HG02973 (cell line): Measurements from ENCODE around the gene WDR37.

Source experiments
- ATAC-seq: cut with Tn5 transposase; IDR thresholded peaks from one replicate; pipeline ENCODE4 v1.9.1; 2021; ENCODE audit warnings: moderate library complexity; ENCODE audit not compliant: unreplicated experiment

WDR37 gene

DNA sequence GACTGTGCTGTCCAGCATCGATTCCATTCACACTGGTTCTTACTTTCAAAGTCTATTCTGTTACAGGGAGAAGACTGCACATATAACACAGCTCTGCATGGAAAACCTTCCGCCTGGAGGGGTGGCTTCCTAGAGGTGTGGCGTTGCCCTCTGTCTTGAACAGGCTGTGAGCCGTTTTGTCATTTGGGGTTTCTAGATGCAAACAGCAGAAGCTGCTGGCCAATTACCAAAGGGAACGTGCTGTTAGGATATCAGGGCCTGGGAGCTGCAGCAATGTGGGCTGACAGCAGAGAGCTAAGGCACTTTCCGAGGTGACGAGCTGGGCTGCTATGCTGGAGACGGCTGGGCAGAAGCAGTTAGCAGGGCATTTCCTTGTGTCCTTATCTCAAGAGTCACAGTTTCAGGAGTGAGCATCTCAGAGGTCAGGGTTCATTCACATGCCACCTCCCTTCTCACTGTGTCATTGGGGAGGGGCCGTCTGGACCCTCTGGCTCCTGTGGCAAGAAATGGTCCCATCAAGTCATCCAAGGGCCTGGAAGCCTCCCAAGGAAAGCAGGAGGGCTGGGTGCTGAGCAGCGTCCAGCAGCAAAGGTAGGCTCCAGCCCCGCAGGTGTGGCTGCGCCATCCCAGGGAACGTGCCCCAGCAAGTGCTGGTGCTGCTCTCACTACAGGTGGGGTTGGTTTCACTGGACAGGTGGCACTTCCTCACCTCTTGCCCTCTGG is 106.5 kb downstream of the WDR37 start:
- no peak for ATAC-seq

DNA sequence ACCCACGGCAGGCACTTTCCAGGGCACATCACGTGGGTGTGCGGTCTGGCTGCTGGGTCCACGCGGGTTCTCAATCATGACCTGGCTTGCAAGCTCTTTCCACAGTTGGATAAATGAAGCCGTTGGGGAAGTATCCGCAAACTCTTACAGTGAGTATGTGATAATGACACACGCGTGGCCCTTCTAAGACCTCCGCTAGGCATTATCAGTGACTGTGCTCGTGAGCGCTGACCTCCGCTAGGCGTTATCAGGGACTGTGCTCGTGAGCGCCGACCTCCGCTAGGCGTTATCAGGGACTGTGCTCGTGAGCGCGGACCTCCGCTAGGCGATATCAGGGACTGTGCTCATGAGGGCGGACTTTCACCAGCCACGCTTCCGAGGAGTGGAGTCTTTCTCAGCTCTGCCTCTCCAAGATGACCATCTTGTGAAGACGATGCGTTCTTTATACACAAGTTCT is 107.0 kb downstream of the WDR37 start:
- no peak for ATAC-seq

DNA sequence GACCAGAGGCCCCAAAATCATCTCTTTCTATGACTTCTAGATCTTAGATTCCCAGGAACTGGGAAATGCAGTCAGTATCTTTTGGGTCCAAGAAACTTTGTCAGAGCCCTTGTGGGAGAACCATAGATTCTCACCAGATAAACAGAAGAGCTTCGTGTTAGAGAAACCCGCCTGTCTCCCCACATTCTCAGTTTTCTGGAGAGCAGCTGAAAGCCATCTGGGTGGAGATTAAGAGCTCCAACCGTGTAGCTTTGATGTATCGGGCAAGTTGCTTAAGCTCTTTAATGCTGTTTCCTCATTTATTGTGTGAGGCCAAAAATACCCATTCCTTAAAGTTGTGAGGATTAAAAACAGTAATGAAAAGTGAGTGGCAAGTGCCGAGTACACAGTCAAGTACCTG is 107.6 kb downstream of the WDR37 start:
- no peak for ATAC-seq

DNA sequence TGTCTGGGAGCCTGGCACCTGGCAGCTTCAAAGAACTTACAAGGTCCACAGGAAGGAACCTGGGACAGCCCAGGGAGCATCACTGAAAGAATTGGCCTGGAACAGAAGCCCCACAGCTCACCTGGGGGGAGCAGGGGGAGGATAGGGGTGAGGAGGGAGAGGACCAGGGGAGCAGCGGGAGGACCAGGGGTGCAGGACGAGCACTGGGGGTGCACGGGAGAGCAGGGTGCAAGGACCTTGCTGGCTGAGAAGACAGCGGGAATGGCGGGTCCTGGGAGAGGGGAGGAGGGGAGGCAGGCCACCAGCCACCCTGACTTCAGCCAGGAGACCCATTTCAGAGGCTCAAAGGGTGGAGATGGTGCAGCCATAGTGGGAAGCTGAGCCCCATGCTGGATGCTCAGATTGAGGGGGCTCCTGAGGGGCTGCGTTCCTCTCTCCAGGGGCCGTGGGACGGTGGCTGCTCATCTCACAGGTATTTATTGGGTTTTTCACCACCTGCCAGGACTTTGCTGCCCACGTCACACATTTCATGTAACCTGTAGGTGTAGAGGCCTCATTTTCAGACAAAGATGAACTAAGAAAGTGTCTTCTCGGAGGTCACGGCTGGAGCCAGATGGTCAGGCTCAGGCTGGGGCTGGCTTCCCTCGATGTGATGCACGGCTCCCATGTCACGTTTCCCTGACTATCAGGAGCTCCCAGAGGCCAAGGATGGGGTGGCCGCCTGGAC is 110.1 kb downstream of the WDR37 start:
- ATAC-seq: no peak

DNA sequence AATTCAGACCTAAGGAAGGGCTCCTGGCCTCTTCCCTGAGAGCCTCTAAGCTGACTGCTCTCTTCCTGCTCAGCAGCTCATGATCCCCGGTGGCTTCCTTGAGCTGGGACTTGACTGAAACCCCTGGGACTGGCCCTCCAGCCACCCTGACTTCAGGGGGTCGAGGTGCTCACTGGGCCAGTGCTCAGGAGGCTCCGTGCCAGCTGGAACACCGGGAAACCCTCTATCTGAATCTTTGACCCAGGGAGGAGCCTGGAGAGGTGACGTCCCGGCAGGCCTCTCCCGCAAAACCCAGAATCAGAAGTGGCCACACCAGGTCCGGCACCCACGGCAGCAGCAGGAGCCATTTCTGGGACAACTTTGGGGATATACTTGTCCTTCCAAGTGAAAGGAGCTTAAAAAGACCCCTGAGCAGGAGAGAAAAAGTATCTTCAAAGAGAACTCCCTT is 110.7 kb downstream of the WDR37 start:
- no peak for ATAC-seq

DNA sequence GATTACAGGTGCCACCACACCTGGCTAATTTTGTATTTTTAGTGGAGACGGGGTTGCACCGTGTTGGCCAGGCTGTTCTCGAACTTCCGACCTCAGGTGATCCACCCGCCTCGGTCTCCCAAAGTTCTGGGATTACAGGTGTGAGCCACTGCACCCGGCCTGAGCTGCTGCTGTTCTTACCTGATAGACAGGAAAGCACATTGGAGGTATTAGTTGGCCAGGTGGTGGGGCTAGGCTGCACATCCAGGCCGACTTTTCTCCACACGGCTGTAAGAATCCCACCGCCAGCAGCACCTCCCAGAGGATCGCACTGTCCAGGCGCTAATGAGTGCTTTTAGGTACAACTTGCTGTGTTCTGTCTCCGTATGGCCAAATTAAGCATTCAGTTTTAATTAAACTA is 112.6 kb downstream of the WDR37 start:
- ATAC-seq: no peak

DNA sequence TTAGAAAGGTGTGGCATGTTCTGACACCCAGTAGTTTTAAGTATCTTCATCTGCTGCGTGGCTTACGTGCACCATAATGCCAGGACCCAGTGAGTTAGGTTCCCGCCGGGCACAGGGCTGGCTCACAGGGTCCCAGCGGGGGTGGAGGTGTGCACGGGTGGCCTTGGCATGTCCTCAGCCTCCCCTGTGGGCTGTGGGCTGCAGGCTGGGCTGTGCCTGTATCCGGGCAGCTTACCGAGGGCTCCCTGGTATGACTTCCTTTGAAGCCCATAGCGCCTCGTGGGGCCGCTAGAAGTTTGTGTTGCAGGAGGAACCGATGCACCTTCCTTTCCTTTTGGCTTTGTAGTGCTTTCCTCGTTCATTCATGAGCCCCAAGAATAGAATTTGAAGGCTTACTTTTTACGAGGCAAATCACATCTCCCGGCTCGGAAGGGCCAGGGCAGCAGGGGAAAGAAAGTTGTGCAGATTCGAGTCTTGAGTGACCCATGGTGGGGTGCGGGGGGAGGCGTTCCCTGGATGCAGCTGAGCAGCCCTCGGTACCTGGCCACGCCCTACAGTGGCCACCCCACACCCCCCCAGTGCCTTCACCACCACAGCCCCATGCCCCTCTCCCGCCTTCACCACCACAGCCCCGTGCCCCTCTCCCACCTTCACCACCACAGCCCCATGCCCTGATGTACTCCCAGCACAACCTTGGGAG is 113.2 kb downstream of the WDR37 start:
- no peak for ATAC-seq

DNA sequence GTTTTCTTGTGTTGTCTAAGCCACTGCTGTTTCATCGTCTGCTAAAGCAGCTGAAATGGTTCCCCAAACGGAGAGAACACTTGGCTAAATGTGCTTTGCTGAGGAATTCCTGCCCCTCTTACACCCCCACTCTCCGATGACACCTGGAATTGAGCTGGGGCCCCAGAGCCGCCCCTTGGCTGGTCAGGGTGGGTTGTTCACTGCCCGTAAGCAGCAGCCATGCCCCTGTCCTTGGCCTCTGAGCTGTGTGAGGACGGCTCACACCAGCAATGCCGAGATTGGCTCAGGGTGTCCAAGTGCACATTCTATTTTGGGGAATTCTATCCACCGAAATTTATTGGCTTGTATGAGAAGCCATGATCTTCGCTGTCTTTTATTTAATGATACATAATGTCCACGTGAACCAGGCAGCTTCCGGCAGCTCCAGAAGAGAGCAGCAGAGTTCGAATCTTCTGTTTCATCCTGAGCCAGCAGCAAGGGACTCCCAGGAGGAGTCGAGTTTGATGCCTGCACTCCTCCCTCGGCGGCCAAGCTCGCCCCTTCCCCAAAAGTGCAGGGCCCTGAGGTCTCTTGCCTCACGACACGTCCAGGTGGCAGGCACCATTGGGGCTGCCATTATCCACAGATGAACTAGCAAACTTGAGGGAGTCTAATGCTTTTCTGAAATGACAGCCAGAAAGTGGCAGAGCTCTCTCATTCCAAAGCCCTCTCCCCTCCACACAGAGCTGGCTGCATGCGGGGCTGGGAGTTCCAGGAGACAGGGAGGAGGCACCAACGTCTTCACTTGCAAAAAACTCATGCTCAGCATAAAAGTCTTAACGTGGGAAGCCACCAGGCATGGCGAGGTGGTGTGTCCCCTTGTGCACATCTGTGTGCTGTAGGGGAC is 114.0 kb downstream of the WDR37 start:
- no peak for ATAC-seq

DNA sequence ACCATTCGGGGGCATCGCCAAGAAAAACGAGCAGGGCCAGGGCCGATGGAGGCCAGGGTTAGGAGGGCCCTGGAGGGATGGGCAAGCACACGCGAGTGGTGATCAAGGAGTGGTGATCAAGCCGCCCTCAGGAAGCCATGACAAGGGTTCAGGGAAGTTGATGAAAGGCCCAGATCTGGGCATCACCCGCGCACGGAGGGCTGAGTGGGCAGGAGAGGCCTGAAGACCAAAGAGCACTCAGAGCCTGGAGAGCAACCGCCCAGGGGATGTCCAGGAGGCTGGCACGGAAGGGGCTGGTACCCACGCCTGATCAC is 114.6 kb downstream of the WDR37 start:
- ATAC-seq: no peak

DNA sequence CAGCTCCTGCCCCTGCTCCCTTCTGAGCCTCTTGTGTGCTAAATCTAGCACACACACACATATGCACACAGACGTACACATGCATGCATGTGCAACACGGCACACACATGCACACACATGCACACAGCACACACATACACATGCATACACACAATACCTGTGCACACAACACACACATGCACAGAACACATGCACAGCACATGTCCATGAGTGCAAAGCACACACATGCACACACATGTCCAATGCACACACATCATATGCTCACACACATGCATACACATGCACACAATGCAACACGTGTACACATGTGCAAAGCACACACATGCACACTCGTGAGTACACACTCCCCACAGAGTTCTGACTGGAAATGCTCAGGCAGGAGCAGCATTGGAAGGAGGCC is 115.0 kb downstream of the WDR37 start:
- ATAC-seq: no peak

DNA sequence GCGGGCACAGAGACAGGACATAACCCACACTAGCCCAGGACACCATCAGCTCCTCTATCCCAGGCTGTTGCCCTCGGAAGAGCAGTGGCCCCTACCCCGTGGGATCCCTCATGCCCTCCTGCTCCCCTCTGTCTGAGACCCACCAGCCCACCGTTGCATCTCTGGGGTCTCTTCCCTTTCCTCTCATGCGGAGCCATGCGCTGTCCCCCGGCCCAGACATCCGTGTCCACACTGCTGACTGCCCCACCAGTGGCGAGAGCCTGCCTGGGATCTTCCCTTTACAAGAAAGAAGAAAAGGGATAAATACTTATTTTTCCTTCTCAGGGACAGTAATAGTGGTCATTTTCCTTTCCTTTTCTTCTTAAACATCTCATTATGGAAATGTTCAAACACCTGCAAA is 115.4 kb downstream of the WDR37 start:
- ATAC-seq: no peak

DNA sequence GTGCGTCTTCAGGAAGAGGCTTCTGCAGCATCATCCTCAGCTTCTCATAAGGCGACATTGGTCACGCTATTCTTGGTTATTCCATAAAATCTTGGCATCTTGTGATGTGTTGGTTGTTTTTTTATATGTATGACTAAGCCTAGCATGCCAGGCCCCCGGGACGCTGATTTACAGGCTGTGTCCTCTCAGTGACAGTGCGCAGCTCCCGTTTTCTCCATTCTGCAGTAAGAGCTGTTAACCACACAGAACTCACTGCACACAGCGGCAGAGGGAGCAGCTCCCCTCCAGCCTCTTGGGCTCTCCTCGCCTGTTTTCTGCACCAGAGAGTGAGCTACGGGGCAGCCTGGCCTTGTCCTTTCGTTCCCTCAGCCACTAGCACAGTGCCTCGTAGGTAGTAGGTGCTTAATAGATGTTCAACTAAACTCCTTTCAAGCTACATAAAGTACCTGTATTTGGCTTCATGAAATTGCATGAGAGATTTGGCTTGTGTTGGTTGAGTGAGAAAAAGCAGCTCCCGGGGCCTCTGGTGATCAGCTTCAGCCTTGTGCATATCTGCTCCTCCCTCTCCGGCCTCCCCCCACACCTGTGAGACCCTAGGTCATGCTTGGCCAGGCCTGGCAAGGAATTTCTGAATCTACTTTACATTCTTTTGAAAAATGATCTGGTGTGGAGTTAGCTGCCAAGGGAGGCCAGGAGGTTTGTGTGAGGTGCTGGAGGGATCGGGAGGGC is 116.2 kb downstream of the WDR37 start:
- no peak for ATAC-seq

DNA sequence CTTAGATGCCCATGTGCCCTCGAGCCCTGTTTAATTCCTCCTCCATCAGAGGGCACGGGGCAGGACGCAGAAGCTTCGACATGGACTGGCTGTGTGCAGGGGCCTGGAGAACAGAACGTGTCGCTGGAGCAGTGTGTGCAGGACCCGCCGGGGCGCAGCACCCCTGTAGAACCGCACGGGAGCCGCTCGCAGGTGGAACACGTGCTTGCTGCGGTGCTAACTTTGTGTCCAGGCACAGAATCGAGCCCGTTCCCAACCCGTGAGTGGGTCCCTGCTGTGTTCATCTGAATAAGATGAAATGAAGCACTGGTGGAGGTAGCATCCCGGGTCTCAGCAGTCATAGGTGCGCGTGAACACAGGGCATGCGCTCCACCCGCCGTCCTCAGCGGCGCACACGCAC is 116.9 kb downstream of the WDR37 start:
- ATAC-seq: no peak

DNA sequence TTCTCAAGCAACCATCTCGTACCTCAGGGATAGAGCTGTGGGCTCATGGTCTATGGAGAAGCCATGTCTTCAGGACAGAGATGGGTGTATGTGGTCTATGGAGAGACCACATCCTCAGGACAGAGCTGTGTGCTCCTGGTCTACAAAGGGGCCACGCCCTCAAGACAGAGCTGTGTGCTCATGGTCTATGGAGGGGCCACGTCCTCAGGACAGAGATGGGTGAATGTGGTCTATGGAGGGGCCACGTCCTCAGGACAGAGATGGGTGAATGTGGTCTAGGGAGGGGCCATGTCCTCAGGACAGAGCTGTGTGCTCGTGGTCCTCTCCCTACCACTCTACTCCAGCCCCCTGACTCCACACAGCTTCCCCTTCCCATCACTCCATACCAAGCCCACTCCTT is 117.8 kb downstream of the WDR37 start:
- ATAC-seq: no peak

DNA sequence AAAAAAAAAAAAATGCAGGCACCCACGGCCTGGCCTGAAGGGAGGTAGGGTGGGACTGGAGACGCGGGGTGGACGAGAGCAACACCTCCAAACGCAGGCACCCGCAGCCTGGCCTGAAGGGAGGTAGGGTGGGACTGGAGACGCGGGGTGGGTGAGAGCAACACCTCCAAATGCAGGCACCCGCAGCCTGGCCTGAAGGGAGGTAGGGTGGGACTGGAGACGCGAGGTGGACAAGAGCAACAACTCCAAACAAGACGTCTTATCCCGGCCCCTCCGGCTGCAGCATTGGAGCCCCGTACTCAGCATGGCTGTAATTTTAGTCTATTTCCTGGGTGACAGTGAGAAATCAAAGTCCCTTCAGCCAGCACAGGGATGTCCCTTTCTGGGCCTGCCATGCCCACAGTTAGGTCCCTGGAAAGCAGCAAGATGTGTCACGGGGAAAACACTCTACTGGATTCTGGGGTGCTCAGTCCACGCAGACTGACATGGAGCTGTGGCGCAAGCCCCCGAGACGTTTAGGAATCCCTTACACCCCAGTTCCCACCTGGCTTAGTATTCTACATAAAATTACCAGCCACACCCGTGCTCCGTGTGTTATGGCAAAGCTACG is 119.9 kb downstream of the WDR37 start:
- no peak for ATAC-seq

DNA sequence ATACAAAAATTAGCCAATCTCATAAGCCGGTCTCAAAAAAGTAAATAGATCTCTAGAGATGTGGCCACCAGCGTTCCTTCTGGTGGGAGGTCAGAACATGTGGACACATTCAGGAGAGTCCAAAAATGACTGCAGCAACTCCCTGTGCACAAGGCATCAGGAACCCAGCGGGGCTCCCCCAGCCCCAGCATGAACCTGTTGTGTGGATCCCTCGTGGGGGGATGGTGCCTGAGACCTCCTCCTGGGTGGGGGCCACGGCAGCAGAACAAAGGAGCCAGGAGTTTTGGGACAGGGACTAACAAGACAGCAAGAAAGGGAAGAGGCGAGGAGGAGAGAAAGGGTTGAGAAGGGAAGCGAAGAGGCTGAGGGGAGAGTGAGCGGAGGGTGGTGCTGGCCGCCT is 121.8 kb downstream of the WDR37 start:
- ATAC-seq: no peak

DNA sequence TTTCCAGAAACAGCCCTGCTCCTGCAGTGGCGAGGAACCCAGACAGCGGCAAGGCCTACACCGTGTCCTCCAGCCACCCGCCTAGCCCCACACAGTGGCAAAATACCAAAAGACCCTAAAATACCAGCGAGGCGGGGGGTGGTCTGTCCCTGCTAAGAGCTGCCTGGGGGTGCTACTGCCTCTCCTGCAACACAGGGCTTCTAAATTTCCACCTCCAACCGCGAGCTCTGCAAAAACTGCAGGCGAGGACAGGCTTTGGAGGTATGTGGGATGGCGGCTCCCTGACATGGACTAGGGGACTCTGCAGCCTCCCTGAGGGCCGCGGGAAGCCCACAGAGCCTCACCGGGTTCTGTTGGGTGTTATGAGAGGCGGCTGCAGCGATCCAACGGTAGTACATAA is 122.3 kb downstream of the WDR37 start:
- no peak for ATAC-seq

DNA sequence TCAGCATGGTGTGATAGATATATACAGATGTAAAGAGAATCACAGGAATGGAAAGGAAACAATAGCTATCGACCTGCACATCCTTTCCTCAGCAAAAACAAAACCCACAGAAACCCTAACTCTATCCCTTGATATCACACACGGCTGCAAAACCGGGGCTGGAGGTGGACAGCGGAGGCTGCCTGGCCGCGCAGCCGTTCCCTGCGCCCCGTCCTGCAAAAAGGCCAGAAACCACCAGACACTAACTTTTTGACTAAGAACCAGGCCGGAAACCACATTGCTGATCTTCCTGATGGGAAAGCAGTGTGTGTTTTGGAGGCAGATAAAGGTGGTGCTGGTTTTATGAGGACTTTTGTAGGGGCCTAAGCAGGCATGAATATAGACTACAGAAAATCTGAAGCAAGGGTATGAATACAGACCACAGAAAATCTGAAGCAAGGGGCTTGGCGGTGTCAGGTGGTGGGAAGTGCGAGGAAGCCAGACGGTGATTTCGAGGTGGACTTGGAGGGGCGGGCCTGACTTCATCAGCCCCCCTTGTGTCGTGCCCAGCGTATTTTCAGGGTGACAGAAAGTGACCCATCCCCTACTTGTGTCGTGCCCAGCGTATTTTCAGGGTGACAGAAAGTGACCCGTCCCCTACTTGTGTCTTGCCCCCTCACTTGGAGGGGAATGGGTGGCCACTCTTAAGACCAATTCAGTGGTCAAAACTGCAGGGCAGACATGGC is 123.3 kb downstream of the WDR37 start:
- ATAC-seq: no peak

DNA sequence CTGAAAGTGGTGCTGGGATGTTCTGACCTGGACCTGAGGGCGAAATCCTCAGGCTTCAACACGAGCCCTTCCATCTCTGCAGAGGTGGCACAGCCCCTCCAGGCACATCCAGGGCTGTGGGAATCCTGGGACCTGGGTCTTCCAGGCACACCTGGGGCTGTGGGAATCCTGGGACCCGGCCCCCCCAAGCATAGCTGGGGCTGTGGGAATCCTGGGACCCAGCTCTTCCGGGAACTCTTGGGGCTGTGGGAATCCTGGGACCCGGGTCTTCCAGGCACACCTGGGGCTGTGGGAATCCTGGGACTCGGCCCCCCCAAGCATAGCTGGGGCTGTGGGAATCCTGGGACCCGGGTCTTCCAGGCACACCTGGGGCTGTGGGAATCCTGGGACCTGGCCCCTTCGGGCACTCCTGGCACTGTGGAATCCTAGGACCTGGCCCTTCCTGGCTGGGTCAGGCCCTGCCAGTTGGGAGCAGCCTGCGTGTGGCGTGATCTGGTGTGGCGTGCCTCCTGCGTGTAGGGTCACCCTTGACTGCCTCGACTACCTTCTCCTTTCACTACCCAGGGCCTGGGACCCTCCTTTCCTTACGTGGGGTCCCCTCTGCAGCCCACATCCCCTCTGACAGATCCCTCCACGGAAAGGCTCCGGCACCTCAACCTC is 124.0 kb downstream of the WDR37 start:
- no peak for ATAC-seq
